Activated B cell treated with CpG ODN at 0.5 μM for 24 hours (primary cell): Measurements from ENCODE around the gene CORO7. TPM values are rescaled to one million over a fixed set of nuclear protein-coding genes. Genes with fewer than 3 reads are reported as not detected.

Experiments used
- ATAC-seq: fragments of 200-7000 bp; cut with Tn5 transposase; one replicate; pipeline ENCODE4 v1.10.0; 2021; ENCODE audit warnings: low read depth, mild to moderate bottlenecking, moderate library complexity
- CTCF ChIA-PET: fragments of 350-600 bp; sonication (Branson Sonifier 250); formaldehyde crosslinking; loops from one replicate; lab custom pipeline; 2021; ENCODE audit warnings: antibody characterized with exemption; lab: Charles Lee
- POLR2A ChIA-PET: fragments of 350-600 bp; sonication (Branson Sonifier 250); formaldehyde crosslinking; loops from one replicate; lab custom pipeline; 2021; ENCODE audit warnings: antibody characterized with exemption; lab: Charles Lee
- DNase-seq: peaks from one replicate; pipeline ENCODE4 v3.0.0; 2022
- H3K27ac Mint-ChIP-seq: one replicate; pipeline ENCODE4 v1.8.0; 2020; ENCODE audit warnings: mixed read lengths
- H3K27me3 Mint-ChIP-seq: one replicate; pipeline ENCODE4 v1.8.0; 2021; ENCODE audit warnings: mixed read lengths
- H3K36me3 Mint-ChIP-seq: one replicate; pipeline ENCODE4 v1.8.0; 2021; ENCODE audit warnings: low read depth, mixed read lengths
- H3K4me1 Mint-ChIP-seq: one replicate; pipeline ENCODE4 v1.8.0; 2021; ENCODE audit warnings: mixed read lengths
- H3K4me3 Mint-ChIP-seq: one replicate; pipeline ENCODE4 v1.8.0; 2020; ENCODE audit warnings: mild to moderate bottlenecking, mixed read lengths
- H3K9me3 Mint-ChIP-seq: one replicate; pipeline ENCODE4 v1.8.0; 2020; ENCODE audit warnings: mixed read lengths
- CTCF ChIP-seq: fragments of 200-600 bp; IDR thresholded peaks from one replicate; pipeline ENCODE4 v1.8.0; 2022; ENCODE audit warnings: antibody characterized with exemption, mild to moderate bottlenecking
- intact Hi-C: fragments of 100-400 bp; cut with micrococcal nuclease; formaldehyde crosslinking; loops from one replicate; pipeline ENCODE4 v1.15.1; 2024
- total RNA-seq: library from RNA; stranded (reverse); gene quantifications from 2 replicates; pipeline ENCODE4 v1.2.3, GENCODE V29; 2022

The CORO7 gene
- total RNA-seq, 1 donor from 2014 or later, result 86.6 TPM

GRCh38 chr16:4316108-4316863, 100.1 kb downstream of the CORO7 start:
- peaks cover 15% of the 10 kb centered on the region for H3K27me3 Mint-ChIP-seq
- ChIA-PET POLR2A (interaction anchor here (0.6 to 1.3 kb wide), 3 partner anchors 7 to 43 kb away, joined by 3 to 4 read pairs (median 3); partner anchors contain the start of gene TFAP4), CTCF (no interaction called here)
- no peaks in the 10 kb centered on the region for H3K36me3 Mint-ChIP-seq
- DNase-seq (no peak), ATAC-seq (no peak)
- TF ChIP-seq CTCF, result no peak
- no peaks in the 10 kb centered on the region for H3K9me3 Mint-ChIP-seq
- peak overlapping the region; percentile 15 for H3K4me3 Mint-ChIP-seq
- H3K27ac Mint-ChIP-seq, result no peak overlapping the region
- H3K4me1 Mint-ChIP-seq, result peaks cover 18% of the 10 kb centered on the region
- intact Hi-C loops, result loop anchor here (1.0 kb wide), 1 partner anchor 9 kb away; no protein-coding TSS in a partner anchor

- Mint-ChIP-seq H3K4me1 (peaks cover 18% of the 10 kb centered on the region), H3K4me3 (peak within 1 kb of the TSS; percentile 88), H3K27me3 (peaks cover 15% of the 10 kb centered on the region), H3K36me3 (no peaks in the 10 kb centered on the region), H3K27ac (no peak within 1 kb of the TSS), H3K9me3 (no peaks in the 10 kb centered on the region)
- ATAC-seq, result peak; percentile 25
- ChIA-PET CTCF (no interaction called here), POLR2A (interaction anchor here (0.6 to 1.1 kb wide), 3 partner anchors 13 to 42 kb away, joined by 3 to 4 read pairs (median 3); partner anchors contain the start of gene TFAP4)
- peak; percentile 41 for DNase-seq
- intact Hi-C loops, result loop anchor here (1.0 kb wide), 1 partner anchor 8 kb away; no protein-coding TSS in a partner anchor
- TF ChIP-seq CTCF, result no peak
Measured at GRCh38 chr16:4315186-4316107, 100.9 kb downstream of the CORO7 start, which contains the start of gene GLIS2. Gene GLIS2, plus strand, starts transcription at chr16:4316067. Its CDS starts 16,214 bp downstream, at chr16:4332281.

GRCh38 chr16:4314532-4315185, 101.7 kb downstream of the CORO7 start:
- peak overlapping the region; percentile 88 for H3K4me3 Mint-ChIP-seq
- POLR2A ChIA-PET, result interaction anchor here (1.0 kb wide), 1 partner anchor 13 kb away, joined by 3 read pairs; no protein-coding TSS in a partner anchor

More at GRCh38 chr16:4314532-4315185, 101.7 kb downstream of the CORO7 start:
- peaks cover 18% of the 10 kb centered on the region for H3K4me1 Mint-ChIP-seq
- H3K27ac Mint-ChIP-seq, result peak overlapping the region; percentile 41
- intact Hi-C loops, result no loop called here
- H3K36me3 Mint-ChIP-seq, result no peaks in the 10 kb centered on the region
- H3K9me3 Mint-ChIP-seq, result no peaks in the 10 kb centered on the region
- TF ChIP-seq CTCF, result no peak
- ATAC-seq (no peak), DNase-seq (no peak)
- CTCF ChIA-PET, result no interaction called here
- peaks cover 15% of the 10 kb centered on the region for H3K27me3 Mint-ChIP-seq
